GM06990 (cell line): ENCODE measurements around the gene MYOF.
A peak's percentile ranks its signal among the peaks of the same experiment; 100 is the strongest.

Source experiments
- DNase-seq: peaks from one replicate; pipeline ENCODE4 v3.0.0-alpha.2; 2011; ENCODE audit not compliant: insufficient read length; ENCODE audit errors: extremely low read depth
- H3K27me3 ChIP-seq: replicated peaks from 2 replicates; pipeline ENCODE4 v1.6.0; 2011; ENCODE audit warnings: low read length; ENCODE audit not compliant: control insufficient read depth, insufficient read depth
- H3K36me3 ChIP-seq: 2 replicates; pipeline ENCODE4 v1.5.1; 2011; ENCODE audit warnings: low read length; ENCODE audit not compliant: control insufficient read depth, insufficient read depth
- H3K4me3 ChIP-seq: replicated peaks from 2 replicates; pipeline ENCODE4 v1.5.1; 2011; ENCODE audit warnings: low read depth, mild to moderate bottlenecking, control low read depth, low read length
- CTCF ChIP-seq: IDR thresholded peaks from 2 replicates; pipeline ENCODE4 v1.5.1; 2011; ENCODE audit warnings: low read length, control low read depth, mild to moderate bottlenecking, inconsistent platforms; ENCODE audit not compliant: insufficient read depth, poor library complexity, severe bottlenecking

Gene MYOF

GRCh38 chr10:93514521-93514920 lies 32.4 kb upstream of the MYOF start:
- TF ChIP-seq CTCF = no peak
- Histone ChIP-seq H3K27me3 (no peaks in the 10 kb centered on the region), H3K4me3 (no peak overlapping the region), H3K36me3 (peaks cover 10% of the 10 kb centered on the region)
- DNase-seq = no peak

- no peak for TF ChIP-seq CTCF
- DNase-seq = no peak
- Histone ChIP-seq H3K27me3 (no peaks in the 10 kb centered on the region), H3K36me3 (peaks cover 5% of the 10 kb centered on the region), H3K4me3 (no peak overlapping the region)
Observed at GRCh38 chr10:93513091-93513490, 31.0 kb upstream of the MYOF start.

- DNase-seq = no peak
- peaks cover 5% of the 10 kb centered on the region for H3K36me3 ChIP-seq
- H3K4me3 ChIP-seq = no peak overlapping the region
- no peak for TF ChIP-seq CTCF
- H3K27me3 ChIP-seq = no peaks in the 10 kb centered on the region
Observed at GRCh38 chr10:93512565-93512964, 30.4 kb upstream of the MYOF start.

- H3K36me3 ChIP-seq = no peaks in the 10 kb centered on the region; the same call in 1 of the 2 replicates
- no peak for DNase-seq
- TF ChIP-seq CTCF = no peak
Observed at GRCh38 chr10:93509816-93510215, 27.7 kb upstream of the MYOF start.

DNA sequence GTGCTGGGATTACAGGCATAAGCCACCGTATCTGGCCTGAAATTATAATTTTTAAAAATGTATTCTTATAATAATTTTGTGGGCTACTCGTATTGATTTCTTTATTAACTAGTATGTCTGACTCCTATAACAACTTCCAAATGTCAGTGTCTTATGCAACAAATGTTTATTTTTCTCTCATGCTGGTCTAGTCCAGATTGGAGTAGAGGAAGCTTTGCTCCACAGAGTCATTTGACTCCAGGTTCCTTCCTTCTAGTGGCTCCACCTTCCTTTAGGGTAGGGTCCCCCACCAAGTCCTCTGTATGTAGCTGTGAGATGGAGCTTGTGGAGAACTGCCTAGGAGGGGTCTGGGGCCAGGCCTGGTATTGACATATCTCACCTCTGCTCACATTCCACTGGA lies 22.9 kb upstream of the MYOF start:
- no peaks in the 10 kb centered on the region for H3K27me3 ChIP-seq
- H3K4me3 ChIP-seq = no peak overlapping the region
- DNase-seq = no peak
- TF ChIP-seq CTCF = no peak
- H3K36me3 ChIP-seq = no peaks in the 10 kb centered on the region

More at GRCh38 chr10:93509816-93510215, 27.7 kb upstream of the MYOF start:
- H3K27me3 ChIP-seq = no peaks in the 10 kb centered on the region
- no peak overlapping the region for H3K4me3 ChIP-seq

DNA sequence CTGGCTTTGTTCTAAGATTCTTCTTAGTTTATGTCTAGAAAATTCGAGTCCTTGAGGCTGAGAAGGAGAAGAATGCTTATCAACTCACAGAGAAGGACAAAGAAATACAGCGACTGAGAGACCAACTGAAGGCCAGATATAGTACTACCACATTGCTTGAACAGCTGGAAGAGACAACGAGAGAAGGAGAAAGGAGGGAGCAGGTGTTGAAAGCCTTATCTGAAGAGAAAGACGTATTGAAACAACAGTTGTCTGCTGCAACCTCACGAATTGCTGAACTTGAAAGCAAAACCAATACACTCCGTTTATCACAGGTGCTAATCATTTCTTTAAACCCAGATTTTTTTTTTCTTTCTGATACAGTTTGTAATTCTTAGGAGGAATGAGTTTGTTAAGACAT lies 20.9 kb upstream of the MYOF start:
- Histone ChIP-seq H3K27me3 (no peaks in the 10 kb centered on the region), H3K4me3 (peak overlapping the region; percentile 30), H3K36me3 (no peaks in the 10 kb centered on the region)
- TF ChIP-seq CTCF = no peak
- DNase-seq = peak; percentile 60
